Testis (tissue), 3 donors: ENCODE measurements around the gene ATG7. TPM values are rescaled to one million over a fixed set of nuclear protein-coding genes. Genes with fewer than 3 reads are reported as not detected.
A peak's percentile ranks its signal among the peaks of the same experiment; 100 is the strongest.
"Not testable (repeated sequence)": the region's sequence is repeated elsewhere in the genome, so short reads cannot be mapped to it uniquely, and the experiment has no call there.

ENCODE experiments used
- DNase-seq: peaks from one replicate; pipeline ENCODE4 v3.0.0-alpha.2; 2019
- H3K27ac ChIP-seq, 2 donors: fragments of 200-600 bp; sonication (generic); one replicate each; pipeline ENCODE4 v1.5.1; 2019
- H3K27me3 ChIP-seq: fragments of 200-600 bp; sonication (generic); one replicate; pipeline ENCODE4 v1.5.1; 2019
- H3K36me3 ChIP-seq: fragments of 200-600 bp; sonication (generic); one replicate; pipeline ENCODE4 v1.5.1; 2017; ENCODE audit warnings: low read depth; ENCODE audit errors: missing control alignments
- H3K4me1 ChIP-seq: fragments of 200-600 bp; sonication (generic); one replicate; pipeline ENCODE4 v1.5.1; 2019
- H3K4me3 ChIP-seq, 2 donors: fragments of 200-600 bp; sonication (generic); one replicate each; pipeline ENCODE4 v1.5.1; 2017 to 2019
- H3K9me3 ChIP-seq: fragments of 200-600 bp; sonication (generic); one replicate; pipeline ENCODE4 v1.5.1; 2017
- POLR2A ChIP-seq: fragments of 450-650 bp; IDR thresholded peaks from one replicate; pipeline ENCODE4 v1.6.1; 2017; ENCODE audit warnings: antibody characterized with exemption, mild to moderate bottlenecking, moderate library complexity
- WGBS, 2 donors: methylation state at CpG; one replicate each; pipeline ENCODE4 v1.1.5; 2018; 5-methylcytosine and 5-hydroxymethylcytosine counted together
- intact Hi-C: fragments of 100-400 bp; cut with DNase I; formaldehyde crosslinking; loops from one replicate; pipeline ENCODE4 v1.15.1; 2023; ENCODE audit warnings: low total_unique reads
- polyA plus RNA-seq: library from polyadenylated mRNA; stranded (reverse); fragments of 350-450 nt; fragmentation: Illumina TruSeq; extraction: RNeasy Lipid Tissue Mini Kit (QIAGEN cat#74804); gene quantifications from one replicate; pipeline ENCODE4 v1.2.3, GENCODE V29; 2014; ENCODE audit warnings: low read depth, low replicate concordance; ENCODE audit not compliant: insufficient read depth
- total RNA-seq, 2 donors: library from RNA; depleted of rRNA; stranded (reverse); fragments of >200 nt; gene quantifications; one replicate each; pipeline ENCODE4 v1.2.3, GENCODE V29; 2016
- TF ChIP-seq, protein P1 (sequence below), 3 experiments: fragments of 450-650 bp in 2 of 3; fragments of 200-600 bp in 1 of 3; sonication (generic) in 1 of 3; IDR thresholded peaks; one replicate each; pipeline ENCODE4 v1.5.1; 2016 to 2019; ENCODE audit warnings: antibody characterized with exemption in 3 of 3, mild to moderate bottlenecking in 2 of 3, moderate library complexity in 1 of 3

Gene ATG7
- total and polyA plus RNA-seq, 3 donors from 2014 or later = 52.9 to 95.4 (median 86.0) TPM

GRCh38 chr3:11461226-11461625 lies 189.0 kb downstream of the ATG7 start:
- TF ChIP-seq, protein P1, sequence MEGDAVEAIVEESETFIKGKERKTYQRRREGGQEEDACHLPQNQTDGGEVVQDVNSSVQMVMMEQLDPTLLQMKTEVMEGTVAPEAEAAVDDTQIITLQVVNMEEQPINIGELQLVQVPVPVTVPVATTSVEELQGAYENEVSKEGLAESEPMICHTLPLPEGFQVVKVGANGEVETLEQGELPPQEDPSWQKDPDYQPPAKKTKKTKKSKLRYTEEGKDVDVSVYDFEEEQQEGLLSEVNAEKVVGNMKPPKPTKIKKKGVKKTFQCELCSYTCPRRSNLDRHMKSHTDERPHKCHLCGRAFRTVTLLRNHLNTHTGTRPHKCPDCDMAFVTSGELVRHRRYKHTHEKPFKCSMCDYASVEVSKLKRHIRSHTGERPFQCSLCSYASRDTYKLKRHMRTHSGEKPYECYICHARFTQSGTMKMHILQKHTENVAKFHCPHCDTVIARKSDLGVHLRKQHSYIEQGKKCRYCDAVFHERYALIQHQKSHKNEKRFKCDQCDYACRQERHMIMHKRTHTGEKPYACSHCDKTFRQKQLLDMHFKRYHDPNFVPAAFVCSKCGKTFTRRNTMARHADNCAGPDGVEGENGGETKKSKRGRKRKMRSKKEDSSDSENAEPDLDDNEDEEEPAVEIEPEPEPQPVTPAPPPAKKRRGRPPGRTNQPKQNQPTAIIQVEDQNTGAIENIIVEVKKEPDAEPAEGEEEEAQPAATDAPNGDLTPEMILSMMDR (IDR thresholded peaks at IDR 0.05) = no peak
- TF ChIP-seq POLR2A = no peak
- intact Hi-C loops = no loop called here
- H3K27me3 ChIP-seq = no peaks in the 10 kb centered on the region

DNA sequence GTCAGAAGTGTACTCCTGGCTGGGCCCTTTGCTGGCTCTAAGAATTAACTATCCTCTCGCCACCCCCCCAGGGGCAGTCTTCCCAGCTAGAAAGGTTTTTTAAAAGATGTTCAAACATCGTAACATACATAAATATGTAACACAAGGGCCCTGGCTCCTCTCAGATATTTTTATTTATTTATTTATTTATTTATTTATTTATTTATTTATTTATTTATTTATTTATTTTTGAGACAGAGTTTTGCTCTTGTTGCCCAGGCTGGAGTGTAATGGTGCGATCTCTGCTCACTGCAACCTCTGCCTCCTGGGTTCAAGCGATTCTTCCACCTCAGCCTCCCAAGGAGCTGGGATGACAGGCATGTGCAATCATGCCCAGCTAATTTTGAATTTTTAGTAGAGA lies 190.5 kb downstream of the ATG7 start:
- H3K4me3 ChIP-seq, H3K27me3 ChIP-seq, H3K27ac ChIP-seq, H3K36me3 ChIP-seq, H3K9me3 ChIP-seq, intact Hi-C loops, DNase-seq: not testable (repeated sequence)
- 97% methylated on average over 4 of the region's 4 CpGs for WGBS, 2 donors
- peaks cover 11% of the 10 kb centered on the region for H3K4me1 ChIP-seq

More at GRCh38 chr3:11461226-11461625, 189.0 kb downstream of the ATG7 start:
- Histone ChIP-seq H3K36me3 (no peaks in the 10 kb centered on the region), H3K27ac (no peak overlapping the region), H3K9me3 (no peaks in the 10 kb centered on the region), H3K4me3 (no peak overlapping the region), H3K4me1 (peaks cover 7% of the 10 kb centered on the region)
- 65 to 79% methylated on average over 3 of the region's 3 CpGs for WGBS, 2 donors
- no peak for DNase-seq

DNA sequence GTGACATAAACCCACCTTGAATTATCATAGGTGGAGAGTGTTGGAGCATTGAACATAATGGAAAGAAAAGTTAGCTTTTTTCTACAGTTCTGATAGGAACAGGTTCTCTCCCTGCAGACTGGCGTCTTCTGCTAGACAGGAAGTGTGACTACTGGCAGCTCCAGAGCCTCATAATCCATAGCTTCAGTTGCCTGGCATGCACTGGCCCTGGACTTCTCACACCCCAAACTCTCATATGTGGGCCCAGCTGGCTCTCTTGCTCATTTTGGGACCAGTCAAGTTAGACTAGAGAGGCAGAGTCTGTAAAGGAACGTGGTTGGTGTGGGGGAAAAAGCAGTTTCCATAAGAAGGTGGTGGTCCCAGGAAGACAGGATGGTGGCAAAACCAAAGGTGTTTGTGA lies 191.4 kb downstream of the ATG7 start:
- 89 to 92% methylated on average over 2 of the region's 2 CpGs for WGBS, 2 donors
- TF ChIP-seq POLR2A = no peak
- TF ChIP-seq, protein P1 (IDR thresholded peaks at IDR 0.05) = no peak
- Histone ChIP-seq H3K27me3 (no peaks in the 10 kb centered on the region), H3K4me1 (peaks cover 11% of the 10 kb centered on the region), H3K4me3 (no peak overlapping the region), H3K27ac (no peak overlapping the region), H3K36me3 (no peaks in the 10 kb centered on the region), H3K9me3 (no peaks in the 10 kb centered on the region)
- intact Hi-C loops = no loop called here
- no peak for DNase-seq

DNA sequence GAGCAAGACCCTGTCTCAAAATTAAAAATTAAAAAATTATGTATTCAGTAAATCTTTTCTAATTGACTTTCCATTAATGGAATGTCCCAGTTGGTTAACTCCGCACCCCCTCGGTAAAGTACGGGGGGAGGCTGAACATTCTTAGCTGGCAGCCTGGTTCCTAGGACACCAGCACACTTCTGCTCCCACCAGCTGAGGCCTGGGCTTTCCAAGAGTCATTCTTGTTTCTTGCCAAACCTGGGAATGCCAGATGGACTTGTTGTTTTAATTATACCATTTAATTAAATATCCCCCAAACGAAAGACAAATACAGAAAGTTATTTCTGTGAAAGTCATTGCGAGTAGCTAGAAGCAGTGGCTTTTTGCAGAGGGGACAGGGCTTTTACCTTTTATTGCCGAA lies 192.2 kb downstream of the ATG7 start:
- Histone ChIP-seq H3K4me1 (peaks cover 11% of the 10 kb centered on the region), H3K9me3 (no peaks in the 10 kb centered on the region), H3K36me3 (no peaks in the 10 kb centered on the region), H3K27ac (no peak overlapping the region), H3K4me3 (no peak overlapping the region), H3K27me3 (no peaks in the 10 kb centered on the region)
- TF ChIP-seq, protein P1 (IDR thresholded peaks at IDR 0.05) = no peak
- TF ChIP-seq POLR2A = no peak
- WGBS, 2 donors = 86 to 94% methylated on average over 6 of the region's 6 CpGs
- no peak for DNase-seq
- intact Hi-C loops = no loop called here

- H3K36me3 ChIP-seq = no peaks in the 10 kb centered on the region
- 48 to 54% methylated on average over 9 of the region's 9 CpGs for WGBS, 2 donors
- H3K27ac ChIP-seq = peak overlapping the region; percentile 73 to 81
- intact Hi-C loops = no loop called here
- TF ChIP-seq POLR2A = no peak
- TF ChIP-seq, protein P1 (IDR thresholded peaks at IDR 0.05) = no peak
- no peak overlapping the region for H3K4me3 ChIP-seq
- DNase-seq = peak; percentile 75
- H3K4me1 ChIP-seq = peaks cover 11% of the 10 kb centered on the region
- H3K9me3 ChIP-seq = no peaks in the 10 kb centered on the region
- no peaks in the 10 kb centered on the region for H3K27me3 ChIP-seq
Measured at GRCh38 chr3:11465744-11466616, 193.8 kb downstream of the ATG7 start.
